ENCODE measurements around the gene GHITM. TPM values are rescaled to one million over a fixed set of nuclear protein-coding genes. Genes with fewer than 3 reads are reported as not detected.

Gene GHITM
- total RNA-seq, 1 donor from 2014 or later: 119 TPM

DNA sequence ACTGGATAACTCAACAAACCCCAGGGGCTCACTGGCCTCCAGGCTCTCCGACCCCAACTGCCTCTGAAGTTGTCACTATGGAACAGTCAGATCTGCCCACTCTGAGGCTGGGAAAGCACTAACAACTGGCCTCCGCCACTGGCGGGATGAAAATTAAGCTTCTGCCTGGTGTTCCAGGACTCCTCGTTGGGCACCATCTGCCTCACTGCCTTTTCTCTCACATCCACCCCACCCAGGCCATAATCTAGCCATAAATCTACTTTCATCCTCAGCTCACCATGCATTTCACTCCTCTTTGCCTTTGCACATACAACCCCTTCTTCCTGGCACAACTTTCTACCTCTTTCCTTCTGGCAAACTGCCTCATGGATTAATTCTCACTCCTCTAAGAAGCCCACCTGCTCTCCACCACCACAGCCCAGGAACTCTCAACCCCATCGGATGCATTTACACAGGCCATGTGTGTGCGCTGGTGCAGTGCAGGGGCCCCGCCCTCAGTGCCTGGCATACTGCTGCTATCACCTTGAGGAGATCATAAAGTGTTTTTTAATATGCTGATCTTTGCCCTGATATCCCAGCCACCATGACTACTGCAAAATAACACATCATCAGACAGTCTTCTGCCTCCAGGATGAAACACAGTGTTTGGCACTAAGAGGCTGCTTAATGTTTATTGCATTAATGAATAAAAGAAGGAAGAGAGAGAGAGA, 59.1 kb downstream of the GHITM start:
- intact Hi-C loops (cut with micrococcal nuclease): no loop called here

DNA sequence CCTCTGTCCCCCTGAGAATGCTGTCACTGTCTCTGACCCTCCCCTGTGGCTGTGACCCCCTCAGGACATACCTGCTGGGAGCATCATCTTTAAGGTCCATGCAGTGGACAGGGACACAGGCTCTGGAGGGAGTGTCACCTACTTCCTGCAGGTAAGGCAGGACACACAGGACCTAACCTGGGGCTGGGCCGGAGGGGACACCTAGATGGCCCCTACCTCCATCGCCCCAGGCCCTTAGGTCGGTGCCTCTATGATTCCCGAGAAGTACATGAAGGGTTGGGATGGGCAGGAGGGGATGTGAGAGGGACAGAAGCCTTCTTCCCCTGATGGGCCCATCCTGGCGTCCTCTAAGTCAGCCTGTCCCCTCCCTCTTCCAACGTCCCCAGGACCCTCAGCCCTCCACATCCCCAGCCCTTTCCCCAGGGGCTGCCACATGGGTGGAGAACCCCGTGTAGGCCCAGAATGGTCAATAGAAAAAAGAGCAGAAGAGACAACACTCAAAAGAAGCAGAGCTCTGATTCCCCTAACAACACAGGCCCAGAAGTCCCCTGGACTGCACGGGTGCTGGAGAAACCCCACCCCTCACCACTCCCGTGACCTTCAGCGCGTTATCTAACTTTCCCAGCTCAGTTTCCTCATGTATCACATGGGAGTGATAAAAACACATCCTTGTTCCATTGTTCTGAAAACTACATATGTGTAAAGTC, 61.4 kb downstream of the GHITM start:
- intact Hi-C loops (cut with micrococcal nuclease): loop anchor here (10.0 kb wide), 1 partner anchor 166 kb away; no protein-coding TSS in a partner anchor

DNA sequence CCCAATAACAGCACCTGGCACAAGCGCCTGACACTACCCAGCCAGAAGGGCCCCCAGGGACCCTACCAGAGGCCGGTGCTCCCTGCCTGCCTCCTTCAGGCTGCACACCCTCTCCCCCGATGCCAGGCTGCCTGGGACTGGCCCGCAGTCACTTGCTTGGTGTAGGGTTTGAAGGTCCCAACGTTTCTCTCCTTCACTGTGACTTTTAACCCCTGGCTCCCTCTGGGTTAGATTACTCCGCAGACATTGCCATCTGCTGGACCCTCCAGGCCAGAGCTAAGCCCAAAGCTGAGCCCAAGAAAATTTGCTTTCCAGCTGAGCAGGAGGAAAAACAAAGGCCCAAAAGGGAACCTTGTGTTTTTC, 61.9 kb downstream of the GHITM start:
- intact Hi-C loops (cut with micrococcal nuclease): loop anchor here (10.0 kb wide), 1 partner anchor 166 kb away; no protein-coding TSS in a partner anchor

DNA sequence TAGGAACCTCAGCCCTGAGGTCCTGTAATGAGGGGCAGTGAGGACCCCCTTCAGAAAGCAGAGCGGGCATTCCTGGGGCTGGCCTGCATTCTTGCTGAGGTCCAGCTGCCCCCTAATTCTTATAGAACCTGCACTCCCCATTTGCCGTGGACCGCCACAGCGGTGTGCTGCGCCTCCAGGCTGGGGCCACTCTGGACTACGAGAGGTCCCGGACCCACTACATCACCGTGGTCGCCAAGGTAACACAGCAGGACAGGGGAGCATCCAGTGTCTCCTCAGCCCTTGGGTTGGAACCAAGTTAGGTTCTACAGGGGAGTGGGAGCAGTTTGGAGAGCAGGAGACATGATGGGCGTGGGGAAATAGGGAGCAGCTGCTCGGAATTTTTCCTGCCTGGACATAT, 62.4 kb downstream of the GHITM start:
- intact Hi-C loops (cut with micrococcal nuclease): loop anchor here (10.0 kb wide), 1 partner anchor 167 kb away; no protein-coding TSS in a partner anchor

DNA sequence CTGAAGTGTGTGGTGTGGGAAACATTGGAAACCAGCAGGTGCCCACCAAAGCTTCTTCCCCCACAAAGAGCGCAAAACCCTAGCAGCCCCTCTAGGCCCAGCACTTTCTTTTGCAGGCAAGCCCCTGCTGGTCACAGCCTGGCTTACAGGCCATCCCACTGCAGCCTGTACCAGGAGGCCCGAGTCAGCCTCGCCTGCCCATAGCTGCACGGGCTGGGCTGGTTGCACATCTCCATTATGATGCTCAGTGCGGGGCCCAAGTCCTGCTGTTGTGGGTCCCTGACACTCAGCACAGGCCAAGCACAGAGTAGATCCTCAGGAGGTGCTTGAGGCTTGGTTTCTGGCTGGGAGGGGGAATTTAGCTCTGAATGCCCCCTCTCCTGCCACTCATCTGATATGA, 63.0 kb downstream of the GHITM start:
- intact Hi-C loops (cut with micrococcal nuclease): loop anchor here (10.0 kb wide), 1 partner anchor 168 kb away; no protein-coding TSS in a partner anchor

Other genes with a start within 250 kb of the GHITM start
- gene GPR15LG, start 34.3 kb downstream of the GHITM start, total RNA-seq: not detected in 2 replicates
- 0.07 and 0.20 TPM in 2 replicates for gene CDHR1, start 55.0 kb downstream of the GHITM start, total RNA-seq
- gene LRIT2, start 86.0 kb downstream of the GHITM start, total RNA-seq: not detected in 2 replicates
- gene LRIT1, start 102.0 kb downstream of the GHITM start, total RNA-seq: not detected in 2 replicates
- gene RGR, start 105.5 kb downstream of the GHITM start, total RNA-seq: not detected in 2 replicates
- 85.9 and 91.6 TPM in 2 replicates for gene CCSER2, start 189.1 kb downstream of the GHITM start, total RNA-seq